ENCODE measurements around the gene GCFC2. TPM values are rescaled to one million over a fixed set of nuclear protein-coding genes. Genes with fewer than 3 reads are reported as not detected.

GCFC2 gene
- polyA plus RNA-seq, 3 donors = 5.5 to 10.9 (median 9.0) TPM

GRCh38 chr2:75627902-75628504 is 82.7 kb downstream of the GCFC2 start:
- peaks cover 6 to 11% (median 9%) of the 10 kb centered on the region in 3 donors for H3K27me3 Mint-ChIP-seq (ENCODE audit: low read depth in 3 of 3)
- Histone ChIP-seq H3K9ac (ENCODE audit: insufficient read depth, low read length, poor library complexity, severe bottlenecking) (no peak overlapping the region), H3K27me3 (ENCODE audit: control insufficient read depth in 2 of 2, insufficient read depth in 2 of 2, low read length in 2 of 2) (peaks cover 0 to 2% of the 10 kb centered on the region in 2 donors), H3K36me3 (replicated peaks in 1 of 2; ENCODE audit: control insufficient read depth in 1 of 2, insufficient read depth in 2 of 2, low read length in 2 of 2) (no peaks in the 10 kb centered on the region), H2AFZ (ENCODE audit: insufficient read depth, low read depth, low read length, poor library complexity, severe bottlenecking) (no peak overlapping the region), H3K79me2 (ENCODE audit: insufficient read depth, low read length) (no peaks in the 10 kb centered on the region), H3K27ac (ENCODE audit: low read depth in 1 of 2, low read length in 2 of 2) (no peak overlapping the region), H3K4me3 (replicated peaks in 1 of 3; ENCODE audit: low read depth in 2 of 3, low read length in 3 of 3) (no peak overlapping the region), H3K4me2 (replicated peaks; ENCODE audit: extremely low read depth, low read length, poor library complexity, severe bottlenecking) (no peak overlapping the region), H3K4me1 (ENCODE audit: control insufficient read depth in 1 of 2, insufficient read depth in 2 of 2, low read length in 2 of 2) (no peaks in the 10 kb centered on the region), H4K20me1 (ENCODE audit: insufficient read depth, low read length) (no peaks in the 10 kb centered on the region), H3K9me3 (replicated peaks in 1 of 2; ENCODE audit: control insufficient read depth in 1 of 2, insufficient read depth in 1 of 2, low read length in 2 of 2) (no peaks in the 10 kb centered on the region)
- WGBS (ENCODE audit: insufficient coverage) = 0% methylated on average over 1 of the region's 4 CpGs
- peak; percentile 90 for TF ChIP-seq CTCF (IDR thresholded peaks at IDR 0.05)
- no peaks in the 10 kb centered on the region for H3K36me3 Mint-ChIP-seq
- H3K9me3 Mint-ChIP-seq = no peaks in the 10 kb centered on the region
- intact Hi-C loops (cut with micrococcal nuclease) = no loop called here
- no peak overlapping the region for H3K4me3 Mint-ChIP-seq
- peak in 2 of 3 donors; percentile 37 to 41 for DNase-seq
- no peaks in the 10 kb centered on the region for H3K4me1 Mint-ChIP-seq
- no peak overlapping the region for H3K27ac Mint-ChIP-seq

- H3K4me1 Mint-ChIP-seq = no peaks in the 10 kb centered on the region
- H2AFZ ChIP-seq (ENCODE audit: insufficient read depth, low read depth, low read length, poor library complexity, severe bottlenecking) = no peak overlapping the region
- WGBS (ENCODE audit: insufficient coverage) = 74% methylated on average over 2 of the region's 3 CpGs
- H3K9ac ChIP-seq (ENCODE audit: insufficient read depth, low read length, poor library complexity, severe bottlenecking) = no peak overlapping the region
- H3K79me2 ChIP-seq (ENCODE audit: insufficient read depth, low read length) = no peaks in the 10 kb centered on the region
- peaks cover 0 to 2% of the 10 kb centered on the region in 2 donors for H3K27me3 ChIP-seq (ENCODE audit: control insufficient read depth in 2 of 2, insufficient read depth in 2 of 2, low read length in 2 of 2)
- intact Hi-C loops (cut with micrococcal nuclease) = no loop called here
- H3K9me3 ChIP-seq (replicated peaks in 1 of 2; ENCODE audit: control insufficient read depth in 1 of 2, insufficient read depth in 1 of 2, low read length in 2 of 2) = no peaks in the 10 kb centered on the region
- H3K9me3 Mint-ChIP-seq = peaks cover 0 to 3% (median 0%) of the 10 kb centered on the region in 7 donors
- H3K4me3 Mint-ChIP-seq = no peak overlapping the region
- TF ChIP-seq CTCF (IDR thresholded peaks at IDR 0.05) = no peak
- DNase-seq = no peak
- H3K4me1 ChIP-seq (ENCODE audit: control insufficient read depth in 1 of 2, insufficient read depth in 2 of 2, low read length in 2 of 2) = no peaks in the 10 kb centered on the region
- peaks cover 9 to 10% (median 10%) of the 10 kb centered on the region in 3 donors for H3K27me3 Mint-ChIP-seq (ENCODE audit: low read depth in 3 of 3)
- H3K36me3 ChIP-seq (replicated peaks in 1 of 2; ENCODE audit: control insufficient read depth in 1 of 2, insufficient read depth in 2 of 2, low read length in 2 of 2) = no peaks in the 10 kb centered on the region
- no peak overlapping the region for H3K4me2 ChIP-seq (replicated peaks; ENCODE audit: extremely low read depth, low read length, poor library complexity, severe bottlenecking)
- no peaks in the 10 kb centered on the region for H3K36me3 Mint-ChIP-seq
- no peaks in the 10 kb centered on the region for H4K20me1 ChIP-seq (ENCODE audit: insufficient read depth, low read length)
- no peak overlapping the region for H3K27ac ChIP-seq (ENCODE audit: low read depth in 1 of 2, low read length in 2 of 2)
- no peak overlapping the region for H3K27ac Mint-ChIP-seq
- H3K4me3 ChIP-seq (replicated peaks in 1 of 3; ENCODE audit: low read depth in 2 of 3, low read length in 3 of 3) = no peak overlapping the region
Measured at GRCh38 chr2:75622929-75623328, 87.8 kb downstream of the GCFC2 start.

All from CD14-positive monocyte (primary cell).